Measurements from ENCODE around the gene RPL5. TPM values are rescaled to one million over a fixed set of nuclear protein-coding genes. Genes with fewer than 3 reads are reported as not detected.

RPL5 gene
- total and polyA plus RNA-seq, 2 of the 8 experiments (the other 6 are each of a cell fraction or from before 2014, with no cell fraction given), result 1,506 to 2,034 TPM

- no peak overlapping the region for H2AK5ac ChIP-seq (ENCODE audit: low read depth, low read length)
- ChIA-PET POLR2A (ENCODE audit: partially characterized antibody) (interaction anchor here (1.0 to 2.3 kb wide), 9 partner anchors 9 to 245 kb away, joined by 3 to 10 read pairs (median 4); no protein-coding TSS in a partner anchor), CTCF (ENCODE audit: partially characterized antibody) (interaction anchor here (1.0 to 1.3 kb wide), 2 partner anchors 85 to 160 kb away, joined by 3 to 4 read pairs; no protein-coding TSS in a partner anchor)
Measured at GRCh38 chr1:92833840-92834239, 2.0 kb downstream of the RPL5 start.

More at GRCh38 chr1:92833840-92834239, 2.0 kb downstream of the RPL5 start:
- Histone ChIP-seq H3K4me2 (ENCODE audit: insufficient read depth in 1 of 2, low read depth in 2 of 2, low read length in 2 of 2) (peak overlapping the region; percentile 71 to 77), H3K79me1 (ENCODE audit: low read depth, low read length) (no peaks in the 10 kb centered on the region; the same call in 1 of the 2 replicates), H4K8ac (ENCODE audit: extremely low read depth, insufficient read depth, low read length) (no peak overlapping the region), H3K23me2 (ENCODE audit: low read depth, low read length) (peaks cover 5% of the 10 kb centered on the region), H2BK15ac (ENCODE audit: low read length) (no peak overlapping the region), H2BK12ac (ENCODE audit: low read depth, low read length) (no peak overlapping the region), H4K91ac (replicated peaks; ENCODE audit: insufficient read length, low read length) (no peak overlapping the region), H3K23ac (ENCODE audit: insufficient read length) (no peak overlapping the region), H3K56ac (replicated peaks; ENCODE audit: insufficient read length, low read depth, low read length) (no peak overlapping the region), H2BK20ac (ENCODE audit: low read length) (no peak overlapping the region), H3K14ac (ENCODE audit: insufficient read length) (no peak overlapping the region), H3K27me3 (replicated peaks in 1 of 4; ENCODE audit: control insufficient read depth in 3 of 4, extremely low read depth in 1 of 4, insufficient read depth in 3 of 4, low read length in 3 of 4) (no peaks in the 10 kb centered on the region; a peak in 1 of 7 replicates), H3K4ac (replicated peaks; ENCODE audit: insufficient read length, low read depth, low read length) (no peak overlapping the region), H4K5ac (ENCODE audit: insufficient read length, low read depth, low read length) (no peak overlapping the region), H2AFZ (ENCODE audit: low read length) (no peak overlapping the region), H3K79me2 (ENCODE audit: control insufficient read depth in 1 of 2, insufficient read depth in 2 of 2, low read length in 2 of 2) (peaks cover 37 to 70% of the 10 kb centered on the region in 2 experiments), H2BK120ac (replicated peaks; ENCODE audit: low read depth, low read length) (no peak overlapping the region), H3K4me1 (replicated peaks in 1 of 4; ENCODE audit: control insufficient read depth in 3 of 4, insufficient read depth in 4 of 4, low read length in 3 of 4) (peaks cover 0 to 6% (median 3%) of the 10 kb centered on the region in 4 experiments; a peak in 4 of 7 replicates), H3K27ac (ENCODE audit: low read depth, low read length) (peak overlapping the region; percentile 38; the same call in 1 of the 2 replicates), H3K4me3 (ENCODE audit: extremely low read depth in 1 of 4, insufficient read depth in 2 of 4, low read depth in 3 of 4, low read length in 4 of 4) (peak overlapping the region; percentile 3 to 100 (median 98); a peak in 5 of 8 replicates), H3K9ac (replicated peaks in 1 of 4; ENCODE audit: extremely low read depth in 1 of 4, low read depth in 3 of 4, low read length in 3 of 4) (peak overlapping the region in 1 of 4 experiments; percentile 57; a peak in 5 of 7 replicates), H4K20me1 (replicated peaks in 1 of 2; ENCODE audit: control insufficient read depth in 1 of 2, insufficient read depth in 2 of 2, low read length in 2 of 2) (peaks cover 26 to 31% of the 10 kb centered on the region in 2 experiments), H2BK5ac (ENCODE audit: low read depth, low read length) (no peak overlapping the region), H3K18ac (ENCODE audit: extremely low read depth, low read length) (no peak overlapping the region), H3K9me3 (ENCODE audit: insufficient read depth in 2 of 2, low read depth in 1 of 2, low read length in 1 of 2) (no peaks in the 10 kb centered on the region), H3K36me3 (ENCODE audit: control insufficient read depth in 2 of 4, insufficient read depth in 4 of 4, low read length in 3 of 4) (peaks cover 31 to 60% (median 49%) of the 10 kb centered on the region in 4 experiments)
- DNase-seq (ENCODE audit: low read depth in 1 of 2, low spot score in 2 of 2) (no peak), FAIRE-seq (no peak)
- TF ChIP-seq SAP30 (IDR thresholded peaks at IDR 0.05; ENCODE audit: insufficient read depth, insufficient replicate concordance, low read length) (no peak), SIN3A (conservative IDR thresholded peaks at IDR 0.05 in 1 of 2, IDR thresholded peaks at IDR 0.05 in 1 of 2; ENCODE audit: low read depth in 1 of 2, low read length in 2 of 2) (no peak), YY1 (IDR thresholded peaks at IDR 0.05; ENCODE audit: low read depth, low read length) (no peak), POLR2AphosphoS5 (IDR thresholded peaks at IDR 0.05; ENCODE audit: low read depth, low read length) (peak; percentile 76; the same call in 1 of the 2 replicates), GTF2F1 (IDR thresholded peaks at IDR 0.05; ENCODE audit: borderline replicate concordance, low read depth, low read length) (no peak), KDM4A (IDR thresholded peaks at IDR 0.05; ENCODE audit: low read depth, low read length, severe bottlenecking) (no peak)
- TF ChIP-seq, protein P1, sequence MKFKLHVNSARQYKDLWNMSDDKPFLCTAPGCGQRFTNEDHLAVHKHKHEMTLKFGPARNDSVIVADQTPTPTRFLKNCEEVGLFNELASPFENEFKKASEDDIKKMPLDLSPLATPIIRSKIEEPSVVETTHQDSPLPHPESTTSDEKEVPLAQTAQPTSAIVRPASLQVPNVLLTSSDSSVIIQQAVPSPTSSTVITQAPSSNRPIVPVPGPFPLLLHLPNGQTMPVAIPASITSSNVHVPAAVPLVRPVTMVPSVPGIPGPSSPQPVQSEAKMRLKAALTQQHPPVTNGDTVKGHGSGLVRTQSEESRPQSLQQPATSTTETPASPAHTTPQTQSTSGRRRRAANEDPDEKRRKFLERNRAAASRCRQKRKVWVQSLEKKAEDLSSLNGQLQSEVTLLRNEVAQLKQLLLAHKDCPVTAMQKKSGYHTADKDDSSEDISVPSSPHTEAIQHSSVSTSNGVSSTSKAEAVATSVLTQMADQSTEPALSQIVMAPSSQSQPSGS (IDR thresholded peaks at IDR 0.05; ENCODE audit: low read length), result no peak
- WGBS, 2 experiments (ENCODE audit: extremely low coverage in 1 of 2, insufficient coverage in 1 of 2, insufficient read length in 1 of 2, insufficient replicate concordance in 2 of 2, low coverage in 1 of 2, low lambda C conversion rate in 2 of 2, missing lambda C conversion rate in 1 of 2), result 92% methylated on average over 5 of the region's 5 CpGs; no CpG with 5 or more reads in 1 of the 2 experiments
